Naive thymus-derived CD4-positive, alpha-beta T cell (primary cell): Measurements from ENCODE around the gene ILF3. TPM values are rescaled to one million over a fixed set of nuclear protein-coding genes. Genes with fewer than 3 reads are reported as not detected.

Experiments used
- ATAC-seq: fragments of 150-1000 bp; cut with Tn5 transposase; 2 replicates; pipeline ENCODE4 v1.10.0; 2021; ENCODE audit warnings: mild to moderate bottlenecking, moderate library complexity
- CTCF ChIA-PET: fragments of 350-600 bp; sonication (Branson Sonifier 250); formaldehyde crosslinking; loops from one replicate; lab custom pipeline; 2021; ENCODE audit warnings: antibody characterized with exemption; lab: Charles Lee
- POLR2A ChIA-PET: fragments of 350-600 bp; sonication (Branson Sonifier 250); formaldehyde crosslinking; loops from one replicate; lab custom pipeline; 2021; ENCODE audit warnings: antibody characterized with exemption, inconsistent platforms; lab: Charles Lee
- DNase-seq, 9 donors: peaks; one replicate each; pipeline versions ENCODE4 v3.0.0 to v3.0.0-alpha.2; 2020 to 2022; ENCODE audit warnings: mixed read lengths in 1 of 9
- H3K27ac ChIP-seq: one replicate; pipeline ENCODE4 v1.7.0; 2013; ENCODE audit warnings: mild to moderate bottlenecking, low read depth, low read length, moderate library complexity
- H3K27me3 ChIP-seq, 2 donors: one replicate each; pipeline ENCODE4 v1.7.0; 2013; ENCODE audit warnings: low read length in 2 of 2, mild to moderate bottlenecking in 2 of 2, moderate library complexity in 2 of 2; ENCODE audit not compliant: control insufficient read depth in 2 of 2, insufficient read depth in 2 of 2
- H3K36me3 ChIP-seq, 3 experiments: 1 replicate in 2 of 3; 2 replicates in 1 of 3; pipeline ENCODE4 v1.7.0; 2013; ENCODE audit warnings: low read length in 3 of 3, mild to moderate bottlenecking in 3 of 3, moderate library complexity in 1 of 3; ENCODE audit not compliant: insufficient read depth in 3 of 3, control insufficient read depth in 2 of 3
- H3K4me1 ChIP-seq, 2 donors: one replicate each; pipeline ENCODE4 v1.7.0; 2013; ENCODE audit warnings: low read length in 2 of 2, mild to moderate bottlenecking in 2 of 2, moderate library complexity in 1 of 2; ENCODE audit not compliant: control insufficient read depth in 2 of 2, insufficient read depth in 2 of 2
- H3K4me3 ChIP-seq: 2 replicates; pipeline ENCODE4 v1.7.0; 2013; ENCODE audit warnings: mild to moderate bottlenecking, low read length
- H3K9me3 ChIP-seq, 3 experiments: 1 replicate in 2 of 3; 2 replicates in 1 of 3; pipeline ENCODE4 v1.7.0; 2013; ENCODE audit warnings: low read length in 3 of 3; ENCODE audit not compliant: control insufficient read depth in 2 of 3
- H3K27ac Mint-ChIP-seq, 9 donors: one replicate each; pipeline ENCODE4 v1.8.0; 2020 to 2022; ENCODE audit warnings: mixed read lengths in 9 of 9, mild to moderate bottlenecking in 8 of 9, moderate library complexity in 5 of 9, inconsistent platforms in 2 of 9
- H3K27me3 Mint-ChIP-seq, 5 donors: one replicate each; pipeline ENCODE4 v1.8.0; 2021 to 2022; ENCODE audit warnings: mixed read lengths in 5 of 5, mild to moderate bottlenecking in 1 of 5
- H3K36me3 Mint-ChIP-seq, 5 donors: one replicate each; pipeline ENCODE4 v1.8.0; 2020 to 2022; ENCODE audit warnings: mixed read lengths in 5 of 5, mild to moderate bottlenecking in 3 of 5, inconsistent platforms in 1 of 5
- H3K4me1 Mint-ChIP-seq, 7 donors: one replicate each; pipeline ENCODE4 v1.8.0; 2020 to 2022; ENCODE audit warnings: mixed read lengths in 7 of 7, mild to moderate bottlenecking in 3 of 7, inconsistent platforms in 1 of 7
- H3K4me3 Mint-ChIP-seq, 10 donors: one replicate each; pipeline ENCODE4 v1.8.0; 2020 to 2022; ENCODE audit warnings: mild to moderate bottlenecking in 10 of 10, mixed read lengths in 10 of 10, moderate library complexity in 6 of 10, inconsistent platforms in 2 of 10
- H3K9me3 Mint-ChIP-seq, 11 donors: one replicate each; pipeline ENCODE4 v1.8.0; 2020 to 2022; ENCODE audit warnings: mixed read lengths in 11 of 11, mild to moderate bottlenecking in 4 of 11, inconsistent platforms in 1 of 11, moderate library complexity in 1 of 11
- intact Hi-C, 2 donors: fragments of 100-400 bp; cut with micrococcal nuclease; formaldehyde crosslinking; loops; one replicate each; pipeline ENCODE4 v1.15.1; 2023
- polyA plus RNA-seq, 2 donors: library from polyadenylated mRNA; unstranded; fragments of 300-500 nt; fragmentation: Illumina TruSeq; gene quantifications; one replicate each; pipeline ENCODE4 v1.2.3, GENCODE V29; 2021
- total RNA-seq, 6 experiments: library from RNA in 5 of 6; stranded (reverse) in 5 of 6; gene quantifications; 1 replicate in 5 of 6; 2 replicates in 1 of 6; pipeline ENCODE4 v1.2.3 and lab custom pipeline; 2021 to 2026

Gene ILF3
- total RNA-seq (100 to 1,000 TPM; 346 to 515 (median 368) TPM), polyA plus RNA-seq (10 to 100 TPM; 91.0 to 99.9 TPM), total RNA-seq (lab: John Stamatoyannopoulos, UW) (704 reads per million, percentile 99 among the genes with 10 or more reads in this experiment)

DNA sequence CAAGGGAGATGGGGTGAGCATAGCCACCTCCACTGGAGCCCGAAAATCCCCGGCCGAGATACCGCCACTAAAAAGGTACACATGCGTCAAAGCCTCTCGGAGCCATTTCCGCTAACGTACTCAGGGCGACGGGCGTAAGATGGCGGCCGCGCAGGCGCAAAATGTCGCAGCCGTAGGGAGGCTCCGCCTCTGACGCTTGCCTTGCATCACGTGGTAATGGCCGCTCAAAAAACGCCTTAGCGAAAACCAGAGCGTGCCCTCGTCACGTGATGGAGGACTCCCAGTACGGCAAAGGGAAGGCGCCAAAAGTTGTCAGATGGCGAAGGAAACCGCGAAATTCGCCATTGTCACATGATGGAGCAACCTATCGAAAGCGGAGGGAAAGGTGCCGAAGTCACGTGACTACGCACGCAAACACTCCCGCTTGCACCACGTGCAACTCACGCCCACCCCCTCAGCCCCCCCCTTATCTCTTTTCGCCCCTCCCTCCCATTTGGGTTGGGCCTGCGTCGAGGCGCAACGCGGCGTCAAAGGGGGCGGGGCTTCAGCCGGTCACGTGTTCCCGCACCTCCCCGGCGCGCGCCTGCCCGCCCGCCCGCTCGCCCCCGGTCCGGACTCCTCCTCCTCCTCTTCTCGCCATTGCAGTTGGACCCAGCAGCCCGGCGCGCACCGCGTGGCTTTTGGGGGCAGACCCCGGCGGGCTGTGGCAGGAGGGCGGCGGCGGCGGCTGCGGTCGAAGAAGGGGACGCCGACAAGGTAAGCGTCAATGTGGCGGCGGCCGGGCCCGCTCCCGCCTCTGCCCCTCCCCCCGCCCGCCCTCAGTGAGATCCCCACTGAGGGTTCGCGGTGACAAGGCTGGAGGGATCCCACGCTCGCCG is at the start of gene ILF3:
Gene ILF3, plus strand, starts transcription at position 615 of the 878 bp plus-strand sequence. CDS start 16,260 bp downstream, outside the sequence.
- POLR2A ChIA-PET: interaction anchor here (0.8 to 2.3 kb wide), 12 partner anchors 10 to 154 kb away, joined by 3 to 29 read pairs (median 5); partner anchors contain the start of gene QTRT1
- H3K4me1 ChIP-seq: peaks cover 32 to 38% of the 10 kb centered on the region in 2 donors
- H3K27ac Mint-ChIP-seq: peak within 1 kb of the TSS; percentile 94 to 99 (median 98)
- peaks cover 0 to 15% (median 5%) of the 10 kb centered on the region in 5 donors for H3K36me3 Mint-ChIP-seq
- ATAC-seq: peak; percentile 89
- H3K36me3 ChIP-seq: peaks cover 0 to 15% (median 4%) of the 10 kb centered on the region in 3 experiments
- peaks cover 0 to 3% (median 0%) of the 10 kb centered on the region in 5 donors for H3K27me3 Mint-ChIP-seq
- peaks cover 0 to 8% (median 0%) of the 10 kb centered on the region in 11 donors for H3K9me3 Mint-ChIP-seq
- H3K9me3 ChIP-seq: no peaks in the 10 kb centered on the region
- intact Hi-C loops: loop anchor here (1.0 to 10.0 kb wide), 18 partner anchors 41 to 853 kb away; partner anchors contain the start of genes CARM1 (in 2 of the 2), CDC37 (in 2 of the 2), KEAP1 (in 2 of the 2) and KRI1 (in 2 of the 2)
- H3K27me3 ChIP-seq: no peaks in the 10 kb centered on the region
- H3K4me1 Mint-ChIP-seq: peaks cover 17 to 62% (median 42%) of the 10 kb centered on the region in 7 donors
- CTCF ChIA-PET: interaction anchor here (1.1 to 1.4 kb wide), 2 partner anchors 46 to 73 kb away, joined by 3 to 4 read pairs; no protein-coding TSS in a partner anchor
- H3K4me3 Mint-ChIP-seq: peak within 1 kb of the TSS; percentile 93 to 98 (median 95)
- peak within 1 kb of the TSS; percentile 100 for H3K27ac ChIP-seq
- peak; percentile 97 to 100 (median 100) for DNase-seq
- peak within 1 kb of the TSS; percentile 87 for H3K4me3 ChIP-seq

DNA sequence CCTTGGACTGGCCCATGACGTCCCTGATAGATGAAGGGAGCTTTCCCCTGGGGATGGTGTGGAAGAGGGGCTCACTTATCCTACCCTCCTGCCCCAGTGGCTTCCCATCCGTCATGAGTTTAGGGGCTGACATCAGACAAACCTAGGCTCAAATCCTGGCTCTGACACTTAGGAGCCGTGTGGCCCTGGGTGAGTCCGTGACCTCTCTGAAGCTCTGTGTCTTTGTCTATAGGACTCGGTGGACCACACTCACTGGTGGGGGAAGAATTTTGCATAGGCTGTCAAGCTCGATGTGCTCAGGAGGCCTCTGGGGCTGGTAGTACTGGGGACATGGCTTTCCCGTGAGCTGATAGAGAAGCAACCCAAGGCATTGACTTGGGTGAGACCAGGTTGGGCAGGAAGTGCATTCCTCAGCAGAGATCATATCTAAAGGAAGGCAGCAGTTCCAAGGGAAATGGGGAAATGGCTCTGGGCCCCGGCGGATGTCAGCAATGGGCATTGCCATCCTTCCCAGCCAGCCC is 49.6 kb upstream of the ILF3 start:
- peaks cover 0 to 2% (median 0%) of the 10 kb centered on the region in 11 donors for H3K9me3 Mint-ChIP-seq
- CTCF ChIA-PET: interaction anchor here (0.6 to 5.3 kb wide), 4 partner anchors 23 to 48 kb away, joined by 3 to 27 read pairs (median 14); no protein-coding TSS in a partner anchor

DNA sequence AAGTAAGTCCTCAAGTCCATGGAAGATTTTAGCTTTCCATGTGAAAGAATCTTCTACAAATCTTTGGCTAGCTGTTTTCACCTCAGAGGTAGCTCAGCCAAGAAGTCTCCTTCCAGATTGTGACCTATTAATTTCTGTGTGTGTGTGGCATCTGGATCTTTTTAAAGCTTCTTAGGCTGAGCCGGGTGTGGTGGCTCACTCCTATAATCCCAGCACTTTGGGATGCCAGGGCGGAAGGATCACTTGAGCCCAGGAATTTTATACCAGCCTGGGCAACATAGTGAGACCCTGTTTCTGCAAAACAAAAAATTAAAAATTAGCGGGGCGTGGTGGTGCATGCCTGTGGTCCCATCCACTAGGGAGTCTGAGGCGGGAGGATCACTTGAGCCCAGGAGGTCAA is 42.2 kb upstream of the ILF3 start:
- Histone ChIP-seq H3K27me3 (no peaks in the 10 kb centered on the region), H3K9me3 (no peaks in the 10 kb centered on the region), H3K36me3 (peaks cover 0 to 3% (median 0%) of the 10 kb centered on the region in 3 experiments), H3K4me1 (peaks cover 9 to 10% of the 10 kb centered on the region in 2 donors), H3K4me3 (no peak overlapping the region), H3K27ac (no peak overlapping the region)
- intact Hi-C loops: no loop called here
- Mint-ChIP-seq H3K9me3 (no peaks in the 10 kb centered on the region), H3K27me3 (no peaks in the 10 kb centered on the region), H3K4me1 (peaks cover 6 to 55% (median 30%) of the 10 kb centered on the region in 7 donors), H3K36me3 (peaks cover 0 to 16% (median 4%) of the 10 kb centered on the region in 5 donors), H3K4me3 (no peak overlapping the region), H3K27ac (peak overlapping the region in 3 of 9 donors; percentile 16 to 49 (median 47))
- no peak for ATAC-seq
- DNase-seq: no peak
- POLR2A ChIA-PET: interaction anchor here (0.6 to 13.4 kb wide), 8 partner anchors 9 to 133 kb away, joined by 3 to 190 read pairs (median 8); partner anchors contain the start of gene SLC44A2
- CTCF ChIA-PET: interaction anchor here (0.5 to 1.2 kb wide), 4 partner anchors 11 to 103 kb away, joined by 3 to 7 read pairs (median 4); no protein-coding TSS in a partner anchor

More for the DNA sequence above, 49.6 kb upstream of the ILF3 start:
- H3K9me3 ChIP-seq: no peaks in the 10 kb centered on the region
- Mint-ChIP-seq H3K27me3 (peaks cover 0 to 11% (median 0%) of the 10 kb centered on the region in 5 donors), H3K36me3 (peaks cover 0 to 9% (median 6%) of the 10 kb centered on the region in 5 donors), H3K4me3 (peak overlapping the region; percentile 97 to 100 (median 99)), H3K4me1 (peaks cover 18 to 47% (median 35%) of the 10 kb centered on the region in 7 donors), H3K27ac (peak overlapping the region; percentile 94 to 100 (median 100))
- H3K4me3 ChIP-seq: peak overlapping the region; percentile 92
- POLR2A ChIA-PET: interaction anchor here (0.5 to 13.4 kb wide), 18 partner anchors 8 to 333 kb away, joined by 3 to 190 read pairs (median 6); partner anchors contain the start of genes CDKN2D, ICAM1, KRI1 and SLC44A2
- DNase-seq (peak in 3 of 9 donors; percentile 13 to 34 (median 28)), ATAC-seq (no peak)
- peaks cover 15 to 20% of the 10 kb centered on the region in 2 donors for H3K4me1 ChIP-seq
- H3K36me3 ChIP-seq: peaks cover 0 to 9% (median 0%) of the 10 kb centered on the region in 3 experiments
- no peaks in the 10 kb centered on the region for H3K27me3 ChIP-seq
- peak overlapping the region; percentile 100 for H3K27ac ChIP-seq
- intact Hi-C loops: no loop called here

DNA sequence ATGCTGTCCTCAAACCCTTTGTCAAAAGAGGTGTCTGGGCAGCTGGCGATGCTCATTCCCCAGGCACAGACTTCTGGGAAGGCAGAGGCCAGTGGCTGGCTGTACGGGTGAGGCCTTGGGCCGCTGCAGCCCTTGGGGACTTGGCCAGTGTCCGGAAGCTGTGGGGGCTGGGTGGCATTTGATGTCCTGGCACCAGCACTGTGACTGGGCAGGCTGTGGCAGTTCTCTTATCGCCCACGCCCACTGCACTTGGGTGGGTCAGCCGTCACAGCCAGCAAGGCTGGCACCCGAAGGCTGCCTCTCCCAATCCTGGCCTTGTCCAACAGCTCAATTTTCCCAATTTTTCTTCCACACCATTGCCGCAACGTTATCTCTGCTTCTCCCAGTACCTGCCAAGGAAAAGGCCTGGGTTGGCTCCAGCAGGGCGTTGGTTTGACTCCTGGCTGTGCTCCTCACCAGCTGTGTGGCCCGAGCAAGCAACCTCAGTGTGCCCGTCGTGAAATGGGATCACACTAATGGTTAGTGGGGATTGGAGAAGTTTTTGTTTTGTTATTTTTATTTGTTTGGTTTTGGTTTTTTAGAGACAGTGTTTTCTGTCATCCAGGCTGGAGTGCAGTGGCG is 41.5 kb upstream of the ILF3 start:
- H3K36me3 ChIP-seq: peaks cover 0 to 9% (median 0%) of the 10 kb centered on the region in 3 experiments
- ATAC-seq (no peak), DNase-seq (no peak)
- Mint-ChIP-seq H3K9me3 (no peaks in the 10 kb centered on the region), H3K4me1 (peaks cover 9 to 56% (median 34%) of the 10 kb centered on the region in 7 donors), H3K27me3 (no peaks in the 10 kb centered on the region), H3K4me3 (peak overlapping the region in 3 of 10 donors; percentile 21 to 56 (median 25)), H3K27ac (peak overlapping the region in 6 of 9 donors; percentile 13 to 64 (median 48)), H3K36me3 (peaks cover 0 to 14% (median 4%) of the 10 kb centered on the region in 5 donors)
- peaks cover 9 to 10% of the 10 kb centered on the region in 2 donors for H3K4me1 ChIP-seq
- no peaks in the 10 kb centered on the region for H3K27me3 ChIP-seq
- H3K9me3 ChIP-seq: no peaks in the 10 kb centered on the region
- intact Hi-C loops: no loop called here
- ChIA-PET POLR2A (interaction anchor here (0.5 to 2.8 kb wide), 5 partner anchors 10 to 735 kb away, joined by 3 to 14 read pairs (median 4); no protein-coding TSS in a partner anchor), CTCF (interaction anchor here (1.0 to 1.2 kb wide), 3 partner anchors 10 to 31 kb away, joined by 3 to 7 read pairs (median 4); no protein-coding TSS in a partner anchor)
- no peak overlapping the region for H3K27ac ChIP-seq
- no peak overlapping the region for H3K4me3 ChIP-seq

DNA sequence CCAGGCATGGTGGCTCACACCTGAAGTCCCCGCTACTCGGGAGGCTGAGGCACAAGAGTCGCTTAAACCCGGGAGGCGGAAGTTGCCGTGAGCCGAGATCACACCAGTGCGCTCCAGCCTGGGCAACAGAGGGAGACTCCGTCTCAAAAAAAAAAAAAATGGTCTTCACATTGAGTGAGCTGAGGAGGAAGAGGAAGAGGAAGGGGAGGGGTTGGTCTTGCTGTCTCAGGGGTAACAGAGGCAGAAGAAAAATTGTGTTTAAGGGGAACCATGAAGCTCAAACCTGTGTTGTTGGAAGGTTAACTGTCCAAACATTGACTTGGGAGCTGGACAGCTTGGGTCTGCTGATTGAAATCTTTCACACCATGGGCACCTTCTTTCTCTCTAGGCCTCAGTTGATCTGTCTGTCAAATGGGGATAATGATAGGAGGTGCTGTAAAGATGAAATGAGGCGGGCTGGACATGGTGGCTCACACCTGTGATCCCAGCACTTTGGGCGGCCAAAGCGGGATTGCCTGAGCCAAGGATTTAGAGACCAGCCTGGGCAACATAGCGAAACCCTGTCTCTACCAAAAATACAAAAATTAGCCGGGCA is 38.6 kb upstream of the ILF3 start:
- POLR2A ChIA-PET: interaction anchor here (0.6 to 16.7 kb wide), 4 partner anchors 10 to 209 kb away, joined by 3 to 190 read pairs (median 4); no protein-coding TSS in a partner anchor
- intact Hi-C loops: loop anchor here in 1 of 2 donors (1.0 to 2.0 kb wide), 2 partner anchors 12 to 35 kb away; no protein-coding TSS in a partner anchor
- ATAC-seq: no peak

More for the DNA sequence above, 38.6 kb upstream of the ILF3 start:
- no peaks in the 10 kb centered on the region for H3K27me3 Mint-ChIP-seq
- no peak overlapping the region for H3K4me3 ChIP-seq
- peak overlapping the region in 7 of 9 donors; percentile 57 to 88 (median 67) for H3K27ac Mint-ChIP-seq
- H3K4me3 Mint-ChIP-seq: peak overlapping the region in 9 of 10 donors; percentile 6 to 61 (median 36)
- H3K27ac ChIP-seq: peak overlapping the region; percentile 35
- CTCF ChIA-PET: interaction anchor here (1.2 to 2.7 kb wide), 2 partner anchors 28 to 34 kb away, joined by 3 to 14 read pairs; no protein-coding TSS in a partner anchor
- no peak for DNase-seq
- peaks cover 9 to 10% of the 10 kb centered on the region in 2 donors for H3K4me1 ChIP-seq
- peaks cover 16 to 62% (median 35%) of the 10 kb centered on the region in 7 donors for H3K4me1 Mint-ChIP-seq
- no peaks in the 10 kb centered on the region for H3K9me3 ChIP-seq
- H3K36me3 ChIP-seq: peaks cover 0 to 15% (median 0%) of the 10 kb centered on the region in 3 experiments
- H3K36me3 Mint-ChIP-seq: peaks cover 0 to 14% (median 4%) of the 10 kb centered on the region in 5 donors
- H3K9me3 Mint-ChIP-seq: no peaks in the 10 kb centered on the region
- H3K27me3 ChIP-seq: no peaks in the 10 kb centered on the region
